H1 (cell line): ENCODE data around the gene PEX14. TPM values are rescaled to one million over a fixed set of nuclear protein-coding genes. Genes with fewer than 3 reads are reported as not detected.

Experiments
- FOSL1 ChIP-seq: IDR thresholded peaks from 2 replicates; pipeline ENCODE4 v1.6.1; 2011; ENCODE audit warnings: mild to moderate bottlenecking, low read depth, low read length, moderate library complexity; ENCODE audit not compliant: insufficient read depth
- NANOG ChIP-seq: IDR thresholded peaks from 2 replicates; pipeline ENCODE4 v1.6.1; 2011; ENCODE audit warnings: low read length, low read depth, mild to moderate bottlenecking, inconsistent platforms; ENCODE audit not compliant: insufficient read depth, poor library complexity, severe bottlenecking
- SIN3A ChIP-seq, 2 experiments: IDR thresholded peaks in 1 of 2; conservative IDR thresholded peaks in 1 of 2; 2 replicates each; pipeline ENCODE4 v1.6.1; 2011 to 2012; ENCODE audit warnings: low read length in 2 of 2, improper control_type of control experiment in 1 of 2, low read depth in 1 of 2, mild to moderate bottlenecking in 1 of 2
- polyA plus RNA-seq, 7 experiments: library from polyadenylated mRNA; depleted of rRNA in 3 of 7; stranded (reverse) in 5 of 7; unstranded in 2 of 7; fragments of >200 nt in 5 of 7; fragments of 200-250 nt in 2 of 7; gene quantifications; 1 replicate in 5 of 7; 2 replicates in 1 of 7; 4 replicates in 1 of 7; pipeline versions ENCODE4 v1.2.1 to v1.2.3, GENCODE V29; 2011 to 2013; ENCODE audit warnings: missing spikeins in 2 of 7, mixed read lengths in 2 of 7
- total RNA-seq: library from RNA; stranded (reverse); fragmentation: NEBNext Ultra II Directional; extraction: Animal tissue kit (Norgen Biotek cat#: 25700); gene quantifications from 2 replicates; pipeline ENCODE4 v1.2.1, GENCODE V29; 2021
- TF ChIP-seq, protein P1 (sequence below): IDR thresholded peaks from 2 replicates; pipeline ENCODE4 v1.6.1; 2011; ENCODE audit warnings: low read length, improper control_type of control experiment

The PEX14 gene
- total and polyA plus RNA-seq, 2 of the 8 experiments (the other 6 are each of a cell fraction or from before 2014, with no cell fraction given) = 13.0 to 19.8 TPM

DNA sequence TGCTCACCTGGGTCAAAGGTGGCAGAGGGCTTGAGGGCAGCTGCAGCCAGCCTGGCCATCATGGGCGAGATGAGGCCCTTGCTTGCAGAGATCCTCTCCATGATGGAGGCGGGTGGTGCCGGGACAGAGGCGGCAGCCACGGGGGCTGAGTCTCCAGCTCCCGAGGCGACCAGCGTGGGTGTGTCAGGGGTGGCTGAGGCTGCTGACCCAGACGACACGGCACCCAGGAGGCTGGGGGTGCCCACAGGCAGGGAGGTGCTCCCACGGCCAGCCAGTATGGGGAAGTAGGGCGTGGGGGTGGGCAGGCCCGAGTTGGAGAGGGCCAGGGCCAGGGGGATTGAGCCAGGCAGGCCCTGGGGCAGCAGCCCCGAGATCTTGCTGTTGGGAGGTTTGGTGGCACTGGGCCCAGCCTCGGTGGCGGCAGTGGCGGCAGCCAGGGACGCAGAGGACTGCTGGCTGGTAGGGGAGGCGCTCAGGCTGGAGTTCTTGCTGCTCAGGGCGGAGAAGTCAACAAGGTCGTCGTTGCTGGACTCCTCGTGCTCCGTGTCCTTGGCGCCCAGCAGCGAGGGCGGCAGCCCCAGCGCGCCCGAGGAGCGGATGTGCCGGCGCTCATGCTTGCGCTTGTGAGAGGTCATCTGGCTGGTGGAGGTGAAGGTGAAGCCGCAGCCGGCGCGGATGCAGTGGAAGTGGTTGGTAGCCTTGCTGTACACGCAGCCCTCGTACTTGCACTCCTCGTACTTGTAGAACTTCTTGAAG is 178.8 kb downstream of the PEX14 start (continued):
- TF ChIP-seq, protein P1, sequence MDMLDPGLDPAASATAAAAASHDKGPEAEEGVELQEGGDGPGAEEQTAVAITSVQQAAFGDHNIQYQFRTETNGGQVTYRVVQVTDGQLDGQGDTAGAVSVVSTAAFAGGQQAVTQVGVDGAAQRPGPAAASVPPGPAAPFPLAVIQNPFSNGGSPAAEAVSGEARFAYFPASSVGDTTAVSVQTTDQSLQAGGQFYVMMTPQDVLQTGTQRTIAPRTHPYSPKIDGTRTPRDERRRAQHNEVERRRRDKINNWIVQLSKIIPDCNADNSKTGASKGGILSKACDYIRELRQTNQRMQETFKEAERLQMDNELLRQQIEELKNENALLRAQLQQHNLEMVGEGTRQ = no peak
- TF ChIP-seq FOSL1 (no peak), NANOG (no peak), SIN3A (conservative IDR thresholded peaks at IDR 0.05 in 1 of 2, IDR thresholded peaks at IDR 0.05 in 1 of 2; ENCODE audit: low read depth in 1 of 2, low read length in 2 of 2) (no peak)
